Chondrocyte (in vitro differentiated cells): ENCODE results near the gene TRIM9. TPM values are rescaled to one million over a fixed set of nuclear protein-coding genes. Genes with fewer than 3 reads are reported as not detected.

Experiments
- DNase-seq: peaks from one replicate; pipeline ENCODE4 v3.0.0; 2021; ENCODE audit warnings: mixed read lengths, low spot score
- H3K27ac Mint-ChIP-seq: one replicate; pipeline ENCODE4 v1.8.0; 2021; ENCODE audit warnings: mild to moderate bottlenecking, moderate library complexity, mixed read lengths; ENCODE audit not compliant: unreplicated experiment
- H3K27me3 Mint-ChIP-seq: 2 replicates; pipeline ENCODE4 v1.8.0; 2021; ENCODE audit warnings: low read depth, mixed read lengths
- H3K36me3 Mint-ChIP-seq: 2 replicates; pipeline ENCODE4 v1.8.0; 2021; ENCODE audit warnings: low read depth, mixed read lengths
- H3K4me1 Mint-ChIP-seq: 2 replicates; pipeline ENCODE4 v1.8.0; 2021; ENCODE audit warnings: low read depth, mild to moderate bottlenecking, mixed read lengths
- H3K4me3 Mint-ChIP-seq: one replicate; pipeline ENCODE4 v1.8.0; 2021; ENCODE audit warnings: mild to moderate bottlenecking, moderate library complexity, mixed read lengths; ENCODE audit not compliant: unreplicated experiment
- H3K9me3 Mint-ChIP-seq: 2 replicates; pipeline ENCODE4 v1.8.0; 2021; ENCODE audit warnings: low read depth, mixed read lengths
- total RNA-seq: library from RNA; stranded (reverse); gene quantifications from 3 replicates; pipeline ENCODE4 v1.2.1, GENCODE V29; 2021
- TF ChIP-seq, protein P1 (sequence below): fragments of 200-600 bp; sonication (generic); IDR thresholded peaks from 2 replicates; pipeline ENCODE4 v1.5.0; 2021; ENCODE audit warnings: antibody characterized with exemption, mild to moderate bottlenecking, moderate library complexity

The TRIM9 gene
- total RNA-seq, 1 donor from 2014 or later, result 15.5 TPM

DNA sequence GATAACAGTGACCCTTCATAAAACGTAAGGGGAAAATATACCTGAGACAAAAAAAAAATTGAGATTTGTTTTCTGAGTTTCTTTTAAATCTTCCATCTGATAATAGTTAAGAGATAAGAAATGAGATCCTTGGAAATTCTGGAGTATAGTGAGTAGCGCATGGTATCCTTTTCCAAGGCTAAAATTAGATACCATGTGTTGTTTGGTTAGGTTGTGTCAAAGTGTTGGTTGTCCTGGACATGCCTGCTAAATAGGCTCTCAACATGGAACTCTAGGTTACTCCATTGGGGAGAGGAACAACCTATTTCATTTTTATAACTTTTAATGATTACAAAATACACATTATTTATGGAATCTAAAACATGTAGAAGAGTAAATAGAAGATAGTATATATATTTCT is 165.4 kb downstream of the TRIM9 start:
- no peaks in the 10 kb centered on the region for H3K27me3 Mint-ChIP-seq
- peaks cover 55% of the 10 kb centered on the region for H3K36me3 Mint-ChIP-seq
- no peak for DNase-seq
- TF ChIP-seq, protein P1, sequence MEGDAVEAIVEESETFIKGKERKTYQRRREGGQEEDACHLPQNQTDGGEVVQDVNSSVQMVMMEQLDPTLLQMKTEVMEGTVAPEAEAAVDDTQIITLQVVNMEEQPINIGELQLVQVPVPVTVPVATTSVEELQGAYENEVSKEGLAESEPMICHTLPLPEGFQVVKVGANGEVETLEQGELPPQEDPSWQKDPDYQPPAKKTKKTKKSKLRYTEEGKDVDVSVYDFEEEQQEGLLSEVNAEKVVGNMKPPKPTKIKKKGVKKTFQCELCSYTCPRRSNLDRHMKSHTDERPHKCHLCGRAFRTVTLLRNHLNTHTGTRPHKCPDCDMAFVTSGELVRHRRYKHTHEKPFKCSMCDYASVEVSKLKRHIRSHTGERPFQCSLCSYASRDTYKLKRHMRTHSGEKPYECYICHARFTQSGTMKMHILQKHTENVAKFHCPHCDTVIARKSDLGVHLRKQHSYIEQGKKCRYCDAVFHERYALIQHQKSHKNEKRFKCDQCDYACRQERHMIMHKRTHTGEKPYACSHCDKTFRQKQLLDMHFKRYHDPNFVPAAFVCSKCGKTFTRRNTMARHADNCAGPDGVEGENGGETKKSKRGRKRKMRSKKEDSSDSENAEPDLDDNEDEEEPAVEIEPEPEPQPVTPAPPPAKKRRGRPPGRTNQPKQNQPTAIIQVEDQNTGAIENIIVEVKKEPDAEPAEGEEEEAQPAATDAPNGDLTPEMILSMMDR, result no peak
- H3K4me1 Mint-ChIP-seq, result no peaks in the 10 kb centered on the region
- H3K9me3 Mint-ChIP-seq, result no peaks in the 10 kb centered on the region
- H3K4me3 Mint-ChIP-seq, result no peak overlapping the region
- H3K27ac Mint-ChIP-seq, result no peak overlapping the region

DNA sequence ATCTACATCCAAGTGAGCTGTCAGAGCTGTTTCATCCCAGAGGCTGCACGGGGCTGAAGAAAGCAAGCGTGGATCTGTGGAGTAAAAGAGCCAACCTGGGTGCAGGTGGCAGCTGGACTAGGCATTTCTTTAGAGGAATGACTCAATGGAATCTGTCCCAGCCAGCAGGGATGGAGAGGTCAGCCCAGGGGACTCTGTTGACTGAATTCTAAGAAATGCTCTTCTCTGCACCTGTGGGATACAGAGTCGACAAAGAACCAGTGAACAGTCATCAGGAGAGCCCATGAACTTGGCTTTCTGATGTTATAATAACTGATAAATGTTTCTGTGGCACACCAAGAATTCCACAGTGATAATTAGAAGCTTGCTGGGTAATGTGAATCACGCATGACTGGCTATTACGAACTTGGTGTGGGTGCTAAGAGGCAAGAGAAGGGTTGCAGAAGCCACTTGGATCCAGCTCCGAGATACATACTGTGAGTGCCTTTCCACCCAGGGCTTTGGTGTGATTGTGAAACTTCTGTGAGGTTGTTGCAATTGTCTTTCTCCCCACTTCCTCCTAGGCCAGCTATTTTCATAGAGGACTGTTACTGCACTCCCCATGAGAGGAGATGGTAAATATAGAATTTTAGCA is 166.8 kb downstream of the TRIM9 start:
- TF ChIP-seq, protein P1, result no peak
- DNase-seq, result no peak
- Mint-ChIP-seq H3K4me1 (no peaks in the 10 kb centered on the region), H3K4me3 (no peak overlapping the region), H3K36me3 (peaks cover 50% of the 10 kb centered on the region), H3K27me3 (no peaks in the 10 kb centered on the region), H3K9me3 (no peaks in the 10 kb centered on the region), H3K27ac (no peak overlapping the region)

DNA sequence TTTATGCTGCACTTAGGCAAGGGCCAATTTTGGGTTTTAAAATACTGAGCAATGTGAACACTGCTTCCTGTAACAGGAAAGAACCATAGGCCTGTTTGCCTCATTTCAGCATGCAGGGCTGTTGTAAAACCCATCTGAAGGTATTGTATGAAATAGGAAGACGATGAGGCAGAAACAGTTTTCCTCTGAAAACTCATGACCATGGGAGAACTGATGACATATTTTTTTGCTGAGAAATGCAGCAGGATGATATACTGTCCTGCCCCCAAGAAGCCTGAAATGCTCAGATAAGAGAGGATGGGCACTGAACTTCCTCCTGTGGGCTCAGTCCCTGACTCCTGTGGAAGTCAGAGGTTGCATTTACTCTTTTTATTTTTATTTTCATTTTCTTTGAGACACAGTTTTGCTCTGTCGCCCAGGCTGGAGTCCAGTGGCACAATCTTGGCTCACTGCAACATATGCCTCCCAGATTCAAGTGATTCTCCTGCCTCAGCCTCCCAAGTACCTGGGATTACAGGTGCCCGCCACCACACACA is 168.0 kb downstream of the TRIM9 start:
- Mint-ChIP-seq H3K9me3 (no peaks in the 10 kb centered on the region), H3K36me3 (peaks cover 47% of the 10 kb centered on the region), H3K27ac (no peak overlapping the region)

More for the DNA sequence above, 168.0 kb downstream of the TRIM9 start:
- Mint-ChIP-seq H3K27me3 (no peaks in the 10 kb centered on the region), H3K4me1 (peaks cover 2% of the 10 kb centered on the region), H3K4me3 (no peak overlapping the region)
- no peak for DNase-seq
- TF ChIP-seq, protein P1, result no peak

Other genes starting within 250 kb of the TRIM9 start
- not detected in 3 replicates for gene ABHD12B, start 223.1 kb downstream of the TRIM9 start, total RNA-seq
- 97.7 to 122 TPM (median 120 TPM) in 3 replicates for gene PYGL, start 150.6 kb downstream of the TRIM9 start, total RNA-seq
- 34.1 to 39.7 TPM (median 35.4 TPM) in 3 replicates for gene TMX1, start 145.1 kb upstream of the TRIM9 start, total RNA-seq